GM21737 (cell line): ENCODE data around the gene FBXL16.
A peak's percentile ranks its signal among the peaks of the same experiment; 100 is the strongest.
"Not testable (repeated sequence)": the region's sequence is repeated elsewhere in the genome, so short reads cannot be mapped to it uniquely, and the experiment has no call there.

Source experiments
- ATAC-seq: cut with Tn5 transposase; IDR thresholded peaks from one replicate; pipeline ENCODE4 v1.9.1; 2021; ENCODE audit warnings: mild to moderate bottlenecking, moderate library complexity; ENCODE audit not compliant: unreplicated experiment

FBXL16 gene

DNA sequence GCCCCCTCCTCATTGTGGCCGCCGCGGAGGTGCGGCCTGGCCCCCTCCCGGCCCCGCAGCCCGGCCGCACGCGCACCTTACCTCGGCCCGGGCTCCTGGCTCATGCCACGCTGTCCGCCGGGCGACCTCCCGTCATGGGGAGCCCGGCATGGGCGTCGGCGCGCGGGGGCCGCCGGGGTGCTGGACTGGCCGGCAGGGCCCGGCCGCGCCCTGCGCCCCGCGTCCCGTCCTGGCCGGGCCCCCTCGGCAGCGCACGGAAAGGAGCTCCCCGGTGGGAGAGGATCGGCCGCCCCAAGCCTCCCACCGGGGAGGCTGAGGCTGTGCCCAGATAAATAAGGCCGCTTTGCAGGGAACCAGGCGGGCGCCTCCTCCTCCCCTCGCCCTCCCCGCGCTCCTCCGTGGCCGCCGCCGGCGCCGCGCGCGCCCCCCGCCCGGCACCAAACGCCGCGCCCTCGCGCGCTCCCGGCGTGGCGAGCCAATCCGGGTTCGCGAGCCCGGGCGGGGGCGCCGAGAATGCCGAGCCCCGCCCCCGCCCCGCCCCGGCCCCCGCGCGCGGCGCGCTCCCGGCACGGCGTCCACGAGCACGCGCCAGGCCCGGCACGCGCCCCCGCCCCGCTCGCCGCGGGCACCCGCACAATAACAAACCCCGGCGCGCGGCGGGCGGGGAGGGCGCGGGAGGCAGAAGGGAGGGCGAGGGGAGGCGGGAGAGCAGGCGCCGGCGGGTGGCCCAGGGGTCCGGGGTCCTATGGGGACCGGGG is at the start of gene FBXL16:
Gene FBXL16 (minus strand): TSS at position 371 of the 758 bp plus-strand sequence. CDS start 8,396 bp downstream, outside the sequence.
- no peak for ATAC-seq

GRCh38 chr16:754656-755055 is 49.1 kb upstream of the FBXL16 start:
- no peak for ATAC-seq

GRCh38 chr16:754121-754607 is 48.6 kb upstream of the FBXL16 start:
- ATAC-seq = not testable (repeated sequence)

DNA sequence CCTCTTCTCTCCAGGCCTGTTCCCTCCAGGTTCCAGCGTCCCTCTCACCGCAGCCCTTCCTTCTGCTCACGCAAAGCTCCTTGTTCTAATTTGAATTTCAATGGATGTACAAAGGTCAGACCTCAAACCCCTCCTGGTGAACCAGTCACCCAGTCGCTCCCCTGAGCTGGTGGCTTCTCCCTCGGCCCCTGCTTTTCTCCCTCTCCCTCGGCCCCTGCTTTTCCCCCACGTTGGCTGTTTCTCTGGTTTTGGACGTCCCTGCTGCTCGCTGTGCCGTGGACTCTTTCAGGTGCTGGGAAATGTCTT is 46.4 kb upstream of the FBXL16 start:
- ATAC-seq = no peak

DNA sequence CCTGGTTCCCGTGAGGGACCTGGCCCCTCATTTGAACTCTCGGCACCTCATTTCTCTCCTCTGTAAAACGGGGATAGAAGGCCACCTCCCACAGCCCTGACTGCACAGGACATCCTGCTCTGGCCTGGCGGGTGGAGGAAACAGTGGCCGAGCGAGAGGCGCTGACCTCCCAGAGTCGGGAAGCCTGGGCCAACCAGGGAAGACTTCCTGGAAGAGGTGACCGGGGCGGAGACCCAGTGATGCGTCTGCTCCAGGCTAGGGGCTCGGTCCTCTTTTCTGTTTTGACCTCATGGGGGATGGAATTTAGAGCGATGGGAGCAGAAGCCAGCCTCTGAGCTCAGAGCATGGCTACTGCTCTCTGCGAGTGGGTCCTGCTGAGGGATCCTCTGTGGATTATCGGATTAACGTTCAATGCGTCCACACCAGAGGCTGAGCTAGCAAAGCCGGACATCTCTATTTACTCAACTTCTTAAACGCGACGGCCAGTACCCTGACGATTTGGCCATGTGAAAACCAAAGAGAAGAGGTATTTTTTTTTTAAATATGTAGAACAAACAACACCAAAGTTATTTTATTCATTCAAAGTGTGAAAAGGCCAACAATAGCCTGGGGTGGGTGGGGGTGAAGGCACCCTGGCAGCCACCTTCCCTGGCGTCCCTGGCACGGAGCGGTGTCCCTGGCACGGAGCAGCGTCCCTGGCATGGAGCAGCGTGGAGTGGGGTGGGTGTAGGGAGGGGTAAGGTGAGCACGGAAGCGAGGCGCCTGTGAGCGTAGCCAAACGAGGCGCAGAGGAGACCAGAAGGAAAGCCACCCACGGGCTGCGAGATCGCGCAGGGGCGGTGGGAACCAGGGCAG is 45.8 kb upstream of the FBXL16 start:
- no peak for ATAC-seq

- no peak for ATAC-seq
These were observed 44.9 kb upstream of the FBXL16 start for GRCh38 chr16:750485-750884.

GRCh38 chr16:749010-749409 is 43.4 kb upstream of the FBXL16 start:
- no peak for ATAC-seq

- no peak for ATAC-seq
These were observed 42.6 kb upstream of the FBXL16 start for GRCh38 chr16:747978-748746.

GRCh38 chr16:746637-747036 is 41.0 kb upstream of the FBXL16 start:
- ATAC-seq = no peak

DNA sequence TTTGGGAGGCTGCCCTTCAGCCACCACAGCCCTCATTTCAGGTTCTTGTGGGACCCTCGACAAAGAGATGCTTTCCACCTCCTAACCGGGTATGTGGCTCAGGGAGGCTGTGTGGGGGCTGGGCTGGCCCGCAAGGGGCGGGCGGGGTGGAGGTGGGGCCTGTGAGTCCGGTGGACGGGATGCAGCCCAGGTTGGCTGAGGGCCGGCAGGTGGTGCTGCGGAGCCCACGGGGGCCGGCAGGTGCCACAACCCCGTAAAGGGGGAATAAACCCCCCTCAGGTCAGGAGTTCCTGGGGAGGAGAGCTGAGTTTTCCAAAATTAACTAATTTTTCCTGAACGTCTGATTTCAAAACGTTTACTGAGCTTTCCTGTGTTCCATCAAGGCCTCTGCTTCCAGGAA is 40.1 kb upstream of the FBXL16 start:
- no peak for ATAC-seq

GRCh38 chr16:743794-744500 is 38.3 kb upstream of the FBXL16 start:
- no peak for ATAC-seq

- not testable (repeated sequence) for ATAC-seq
These were observed 37.3 kb upstream of the FBXL16 start for GRCh38 chr16:742894-743293.

- no peak for ATAC-seq
These were observed 36.5 kb upstream of the FBXL16 start for GRCh38 chr16:741986-742629.

DNA sequence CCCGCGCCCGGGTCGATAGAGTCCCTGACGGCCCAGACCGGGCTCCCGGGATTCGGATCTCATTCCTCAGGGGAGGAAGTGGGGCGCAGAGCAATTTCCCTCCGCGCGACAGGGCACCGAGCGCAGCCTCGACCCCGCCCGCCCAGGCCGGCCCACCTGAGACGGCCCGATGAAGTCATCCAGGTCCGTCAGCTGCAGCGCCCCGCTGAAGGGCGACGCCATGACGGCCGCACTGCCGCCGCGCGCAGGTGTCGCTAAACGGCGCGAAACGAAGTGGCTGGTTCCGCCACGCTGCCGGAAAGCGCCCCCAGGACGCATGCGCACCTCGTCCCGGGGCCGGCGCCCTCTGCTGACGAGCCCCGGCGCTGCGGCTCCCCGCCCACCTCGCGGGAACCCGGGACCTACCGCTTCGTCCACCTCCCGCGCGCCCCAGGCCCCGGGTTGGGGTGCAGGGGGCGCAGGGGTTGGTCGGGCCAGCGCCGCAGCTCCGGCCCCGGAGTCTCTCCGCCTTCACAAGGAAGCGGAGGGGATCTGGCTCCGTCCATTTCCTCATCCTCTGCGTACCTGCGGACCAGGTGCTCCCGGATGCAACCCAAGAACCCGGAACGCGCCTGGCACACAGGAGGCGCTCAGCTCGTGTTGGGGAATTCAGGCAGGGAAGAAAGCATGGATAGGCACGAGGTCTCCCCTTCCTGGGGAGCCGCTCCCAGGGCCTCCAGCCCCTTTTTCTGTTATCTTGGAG is 35.3 kb upstream of the FBXL16 start, which contains the start of gene CIAO3:
Gene CIAO3 (minus strand): TSS at position 234 of the 742 bp plus-strand sequence. CDS start 12 bp downstream, at position 222.
- ATAC-seq = peak; percentile 69

DNA sequence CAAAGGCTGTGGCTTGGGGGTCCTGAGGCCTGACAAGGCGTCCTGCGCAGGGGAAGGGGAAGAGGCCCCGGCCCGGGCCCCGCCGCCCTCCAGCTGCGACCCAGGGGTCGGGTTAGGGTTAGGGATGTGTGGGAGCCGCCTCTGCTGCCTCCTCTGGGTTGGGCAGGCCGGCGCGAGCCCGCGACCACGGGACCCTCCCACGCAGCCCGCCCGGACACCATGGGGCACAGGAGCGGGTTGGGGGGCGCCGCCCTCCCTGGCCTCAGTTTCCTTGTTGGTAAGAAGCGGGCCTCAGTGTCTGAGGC is 34.8 kb upstream of the FBXL16 start:
- peak; percentile 25 for ATAC-seq

DNA sequence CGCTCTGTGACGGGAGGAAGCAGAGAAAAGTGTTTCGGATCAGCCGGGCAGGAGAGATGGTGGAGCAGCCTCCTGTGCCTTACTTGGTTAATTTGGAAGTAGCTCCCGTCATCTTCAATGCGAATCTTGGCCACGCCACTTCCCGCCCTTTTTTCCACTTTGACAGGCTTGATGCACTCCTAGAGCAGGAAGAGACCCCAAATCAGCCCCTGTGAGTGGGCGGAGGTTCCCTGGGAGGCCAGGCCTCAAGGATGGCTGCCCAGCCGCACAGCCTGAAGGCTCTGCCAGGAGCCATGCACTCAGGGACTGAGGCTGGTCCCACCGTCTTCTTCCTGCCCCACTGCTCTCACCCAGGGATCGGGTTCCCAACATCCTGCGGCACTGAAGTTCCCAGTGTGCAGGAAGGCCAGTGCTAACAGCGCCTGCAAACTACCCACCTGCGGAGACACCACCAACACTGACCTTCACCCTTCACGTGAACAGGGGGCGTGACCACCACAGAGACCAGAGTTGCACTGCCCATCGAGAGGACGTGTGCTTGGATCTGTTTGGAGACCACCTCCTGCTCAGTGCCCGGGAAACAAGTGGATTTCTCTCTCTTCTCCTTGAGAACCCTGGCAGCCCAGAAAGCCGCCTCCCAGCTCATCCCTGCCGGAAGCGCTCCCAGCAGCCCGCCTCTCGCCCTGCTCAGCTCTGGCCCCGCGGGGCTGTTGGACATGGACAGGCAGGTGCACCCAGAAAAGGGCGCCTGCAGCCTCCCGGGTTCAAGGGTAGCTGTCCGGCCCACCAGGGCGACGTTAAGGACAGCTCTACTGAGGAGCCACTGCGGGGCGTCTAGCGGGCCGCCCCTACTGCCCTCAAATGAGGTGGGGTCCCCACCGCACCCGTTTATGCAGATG is 34.2 kb upstream of the FBXL16 start:
- no peak for ATAC-seq

GRCh38 chr16:736936-737481 is 31.4 kb upstream of the FBXL16 start:
- no peak for ATAC-seq

DNA sequence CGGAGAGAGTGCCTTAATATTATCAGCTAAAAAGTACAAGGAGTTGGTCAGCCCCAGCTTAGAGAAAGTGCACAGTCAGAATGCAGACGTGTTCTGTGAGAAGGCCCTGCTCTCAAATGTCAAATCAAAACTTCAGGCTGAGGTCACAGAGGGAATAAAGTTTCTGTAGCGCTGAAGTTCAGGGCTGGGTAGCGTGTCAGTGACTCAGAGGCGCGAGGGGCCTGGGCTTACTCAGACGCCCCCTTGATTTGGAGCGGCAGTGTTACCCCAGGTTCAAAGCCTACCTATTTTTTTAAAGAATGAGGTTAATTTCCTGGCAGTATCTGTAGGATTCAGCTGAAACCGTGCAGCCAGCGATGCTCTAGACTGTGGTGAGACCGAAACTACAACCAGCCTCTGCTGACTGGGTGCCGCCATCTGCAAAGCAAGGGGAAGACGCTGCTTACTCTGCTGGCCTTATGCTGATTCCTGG is 30.4 kb upstream of the FBXL16 start:
- ATAC-seq = no peak
